HepG2 (cell line): ENCODE results near the gene FGGY. TPM values are rescaled to one million over a fixed set of nuclear protein-coding genes. Genes with fewer than 3 reads are reported as not detected.

ENCODE experiments used
- ATAC-seq: fragments of 200-7000 bp; cut with Tn5 transposase; 3 replicates; pipeline ENCODE4 v1.9.1; 2020; ENCODE audit warnings: mild to moderate bottlenecking, moderate library complexity
- BruUV-seq: library from RNA; stranded (reverse); fragments of 400-500 nt; replicated peaks from 2 replicates; lab custom pipeline; 2021; lab: Mats Ljungman, UMichigan
- CTCF ChIA-PET: fragments of 300-600 bp; formaldehyde crosslinking; extraction: SDS; loops from one replicate; lab custom pipeline; 2021; ENCODE audit warnings: low total read pairs, inconsistent platforms, low intra/inter-chr PET ratio; lab: Yijun Ruan, JAX
- POLR2A ChIA-PET: fragments of 350-600 bp; sonication (Branson Sonifier 250); formaldehyde crosslinking; loops from one replicate; lab custom pipeline; 2020; ENCODE audit warnings: antibody characterized with exemption, inconsistent platforms; lab: Yijun Ruan, JAX
- DNase-seq: peaks from one replicate; pipeline ENCODE4 v3.0.0-alpha.2; 2015; ENCODE audit warnings: low spot score
- FAIRE-seq: peaks from 3 replicates; lab custom pipeline; 2011; peaks lifted over from hg19 to GRCh38; lab: Jason Lieb, UNC
- H2AFZ ChIP-seq: one replicate; pipeline ENCODE4 v1.6.1; 2011; ENCODE audit warnings: low read length, inconsistent platforms
- H3K27ac ChIP-seq: fragments of 300-600 bp; 3 replicates; pipeline ENCODE4 v1.8.0; 2011; ENCODE audit warnings: mixed run types, mild to moderate bottlenecking, mixed read lengths, low read length, inconsistent platforms; ENCODE audit not compliant: insufficient read depth; ENCODE audit errors: extremely low read length
- H3K27me3 ChIP-seq, 2 experiments: fragments of 200-600 bp in 1 of 2; 2 replicates in 1 of 2; 3 replicates in 1 of 2; pipeline versions ENCODE4 v1.6.0 to v1.8.0; 2011; ENCODE audit warnings: low read length in 2 of 2, mild to moderate bottlenecking in 2 of 2, moderate library complexity in 2 of 2, inconsistent platforms in 1 of 2; ENCODE audit not compliant: insufficient read depth in 2 of 2, control insufficient read depth in 1 of 2
- H3K36me3 ChIP-seq, 2 experiments: fragments of 200-600 bp in 1 of 2; replicated peaks in 1 of 2; 2 replicates in 1 of 2; 3 replicates in 1 of 2; pipeline versions ENCODE4 v1.5.1 to v1.8.0; 2011; ENCODE audit warnings: low read length in 2 of 2, inconsistent platforms in 1 of 2; ENCODE audit not compliant: insufficient read depth in 2 of 2, control insufficient read depth in 1 of 2
- H3K4me1 ChIP-seq: 2 replicates; pipeline ENCODE4 v1.5.1; 2012; ENCODE audit warnings: low read length, inconsistent platforms; ENCODE audit not compliant: insufficient read depth
- H3K4me2 ChIP-seq: 2 replicates; pipeline ENCODE4 v1.6.0; 2011; ENCODE audit warnings: low read depth, low read length, inconsistent platforms
- H3K4me3 ChIP-seq, 3 experiments: fragments of 200-600 bp in 1 of 3; sonication (generic), shearing (Covaris generic) in 1 of 3; replicated peaks in 1 of 3; 2 replicates each; pipeline ENCODE4 v1.5.1; 2011 to 2016; ENCODE audit warnings: low read length in 3 of 3, inconsistent platforms in 2 of 3, low read depth in 2 of 3, mild to moderate bottlenecking in 2 of 3, control low read depth in 1 of 3, mixed read lengths in 1 of 3; ENCODE audit not compliant: insufficient read depth in 1 of 3
- H3K79me2 ChIP-seq: one replicate; pipeline ENCODE4 v1.6.1; 2011; ENCODE audit warnings: low read length, inconsistent platforms; ENCODE audit not compliant: insufficient read depth
- H3K9ac ChIP-seq: 2 replicates; pipeline ENCODE4 v1.6.0; 2011; ENCODE audit warnings: mild to moderate bottlenecking, low read depth, low read length, inconsistent platforms; ENCODE audit not compliant: insufficient read depth
- H3K9me3 ChIP-seq: 2 replicates; pipeline ENCODE4 v1.5.1; 2012; ENCODE audit warnings: mild to moderate bottlenecking, low read length
- H4K20me1 ChIP-seq: 2 replicates; pipeline ENCODE4 v1.6.0; 2011; ENCODE audit warnings: inconsistent platforms, mild to moderate bottlenecking, low read length, moderate library complexity; ENCODE audit not compliant: insufficient read depth
- CAMTA2 ChIP-seq: sonication (generic); formaldehyde crosslinking; IDR thresholded peaks from 2 replicates; pipeline ENCODE4 v1.4.0; 2020; ENCODE audit warnings: mild to moderate bottlenecking, missing genetic modification reagents, borderline replicate concordance
- CBX1 ChIP-seq: IDR thresholded peaks from one replicate; pipeline ENCODE4 v1.6.1; 2016; ENCODE audit warnings: antibody characterized with exemption, low read depth
- FOXM1 ChIP-seq: sonication (generic); formaldehyde crosslinking; IDR thresholded peaks from 2 replicates; pipeline ENCODE4 v1.5.0; 2020; ENCODE audit warnings: missing genetic modification reagents
- KAT7 ChIP-seq: IDR thresholded peaks from 2 replicates; pipeline ENCODE4 v1.6.1; 2018; ENCODE audit warnings: borderline replicate concordance, missing compliant biosample characterization
- KLF16 ChIP-seq, 2 experiments: sonication (generic) in 1 of 2; formaldehyde crosslinking in 1 of 2; IDR thresholded peaks; 2 replicates each; pipeline versions ENCODE4 v1.6.1 to v1.8.0; 2016 to 2023; ENCODE audit warnings: missing genetic modification reagents in 2 of 2, missing compliant biosample characterization in 1 of 2
- REPIN1 ChIP-seq: sonication (generic); formaldehyde crosslinking; IDR thresholded peaks from 2 replicates; pipeline ENCODE4 v1.8.0; 2022; ENCODE audit warnings: missing genetic modification reagents, low read depth, mild to moderate bottlenecking, borderline replicate concordance
- RFX1 ChIP-seq: fragments of 450-650 bp; IDR thresholded peaks from 2 replicates; pipeline ENCODE4 v1.6.1; 2017
- SAP130 ChIP-seq: IDR thresholded peaks from 2 replicates; pipeline ENCODE4 v1.6.1; 2016; ENCODE audit warnings: low read depth
- ZBTB20 ChIP-seq: sonication (generic); formaldehyde crosslinking; IDR thresholded peaks from 2 replicates; pipeline ENCODE4 v1.8.1; 2023; ENCODE audit warnings: missing genetic modification reagents, low read depth, mild to moderate bottlenecking, borderline replicate concordance
- ZNF326 ChIP-seq: sonication (generic); formaldehyde crosslinking; IDR thresholded peaks from 2 replicates; pipeline ENCODE4 v1.4.0; 2020; ENCODE audit warnings: missing genetic modification reagents, borderline replicate concordance
- ZNF557 ChIP-seq: sonication (generic); formaldehyde crosslinking; IDR thresholded peaks from 2 replicates; pipeline ENCODE4 v1.4.0; 2020; ENCODE audit warnings: missing genetic modification reagents
- WGBS: methylation state at CpG from one replicate; pipeline ENCODE4 v1.1.6; 2017; ENCODE audit warnings: low lambda C conversion rate; 5-methylcytosine and 5-hydroxymethylcytosine counted together
- in situ Hi-C: cut with HindIII; loops from 2 replicates; pipeline ENCODE4 v1.10.0; 2017; ENCODE audit warnings: low pct_unique_long_range_greater_than_20kb; ENCODE audit not compliant: extremely low pct_ligation_motif_present
- intact Hi-C: fragments of 100-400 bp; cut with micrococcal nuclease; formaldehyde crosslinking; loops from one replicate; pipeline ENCODE4 v1.10.0; 2022; ENCODE audit not compliant: unreplicated experiment
- polyA plus RNA-seq, 8 experiments: library from polyadenylated mRNA; depleted of rRNA in 3 of 8; stranded (reverse) in 7 of 8; unstranded in 1 of 8; fragments of >200 nt; fragmentation: Illumina TruSeq in 4 of 8; extraction: Trizol in 4 of 8; gene quantifications; 2 replicates each; pipeline versions ENCODE4 v1.2.1 to v1.2.3, GENCODE V29; 2011 to 2016; ENCODE audit warnings: low read depth in 4 of 8, missing spikeins in 1 of 8, mixed read lengths in 1 of 8; ENCODE audit not compliant: insufficient read depth in 1 of 8
- total RNA-seq, 5 experiments: library from RNA; depleted of rRNA; stranded (reverse); fragments of >200 nt; fragmentation: Illumina TruSeq; extraction: Trizol; gene quantifications; 2 replicates each; pipeline ENCODE4 v1.2.3, GENCODE V29; 2016; ENCODE audit warnings: low read depth in 1 of 5
- TF ChIP-seq, protein P1 (sequence below): sonication (generic); formaldehyde crosslinking; IDR thresholded peaks from 2 replicates; pipeline ENCODE4 v1.8.0; 2022; ENCODE audit warnings: missing genetic modification reagents, mild to moderate bottlenecking, moderate library complexity, borderline replicate concordance
- TF ChIP-seq, protein P2 (sequence below): sonication (generic); formaldehyde crosslinking; IDR thresholded peaks from 2 replicates; pipeline ENCODE4 v1.8.0; 2022; ENCODE audit warnings: mild to moderate bottlenecking, missing genetic modification reagents, borderline replicate concordance
- TF ChIP-seq, protein P3 (sequence below): sonication (generic); formaldehyde crosslinking; IDR thresholded peaks from 2 replicates; pipeline ENCODE4 v1.4.0; 2020; ENCODE audit warnings: mild to moderate bottlenecking, missing genetic modification reagents
- TF ChIP-seq, protein P4 (sequence below): sonication (generic); formaldehyde crosslinking; IDR thresholded peaks from 2 replicates; pipeline ENCODE4 v1.4.0; 2020; ENCODE audit warnings: mild to moderate bottlenecking, missing genetic modification reagents

Gene FGGY
- total and polyA plus RNA-seq, 2 of the 13 experiments (the other 11 are each of a cell fraction or from before 2014, with no cell fraction given): 15.7 to 27.5 TPM

DNA sequence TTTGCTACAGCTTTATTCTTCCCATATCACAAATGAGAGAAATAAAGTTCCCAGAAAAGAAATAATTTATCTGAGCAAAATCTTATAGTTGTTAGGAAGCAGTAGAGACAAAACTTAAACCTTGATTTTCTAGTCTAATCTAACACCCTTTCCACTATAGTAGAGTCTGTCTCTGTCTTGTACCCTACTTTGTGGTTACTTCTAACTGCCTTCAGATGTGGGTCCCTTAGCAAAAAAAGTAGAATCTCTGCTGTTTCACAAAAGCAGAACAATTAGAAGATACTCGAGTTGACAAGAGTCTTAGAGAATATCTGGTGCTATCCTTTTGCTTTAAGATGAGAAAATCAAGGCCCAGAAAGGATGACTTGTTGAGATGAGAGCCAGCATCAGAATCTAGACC lies 48.1 kb upstream of the FGGY start:
- Histone ChIP-seq H3K9me3 (no peaks in the 10 kb centered on the region), H3K79me2 (no peaks in the 10 kb centered on the region), H3K9ac (no peak overlapping the region)
- ChIA-PET POLR2A (no interaction called here), CTCF (no interaction called here)
- no peak for DNase-seq
- TF ChIP-seq KLF16 (CRISPR knock-in tag; IDR thresholded peaks at IDR 0.05) (no peak), ZNF326 (no peak), REPIN1 (no peak), FOXM1 (no peak), RFX1 (no peak), CAMTA2 (CRISPR knock-in tag) (no peak), SAP130 (CRISPR knock-in tag) (no peak), ZBTB20 (CRISPR knock-in tag) (no peak), ZNF557 (CRISPR knock-in tag) (no peak), CBX1 (no peak), KAT7 (no peak)
- TF ChIP-seq, protein P1, sequence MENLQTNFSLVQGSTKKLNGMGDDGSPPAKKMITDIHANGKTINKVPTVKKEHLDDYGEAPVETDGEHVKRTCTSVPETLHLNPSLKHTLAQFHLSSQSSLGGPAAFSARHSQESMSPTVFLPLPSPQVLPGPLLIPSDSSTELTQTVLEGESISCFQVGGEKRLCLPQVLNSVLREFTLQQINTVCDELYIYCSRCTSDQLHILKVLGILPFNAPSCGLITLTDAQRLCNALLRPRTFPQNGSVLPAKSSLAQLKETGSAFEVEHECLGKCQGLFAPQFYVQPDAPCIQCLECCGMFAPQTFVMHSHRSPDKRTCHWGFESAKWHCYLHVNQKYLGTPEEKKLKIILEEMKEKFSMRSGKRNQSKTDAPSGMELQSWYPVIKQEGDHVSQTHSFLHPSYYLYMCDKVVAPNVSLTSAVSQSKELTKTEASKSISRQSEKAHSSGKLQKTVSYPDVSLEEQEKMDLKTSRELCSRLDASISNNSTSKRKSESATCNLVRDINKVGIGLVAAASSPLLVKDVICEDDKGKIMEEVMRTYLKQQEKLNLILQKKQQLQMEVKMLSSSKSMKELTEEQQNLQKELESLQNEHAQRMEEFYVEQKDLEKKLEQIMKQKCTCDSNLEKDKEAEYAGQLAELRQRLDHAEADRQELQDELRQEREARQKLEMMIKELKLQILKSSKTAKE (CRISPR knock-in tag): no peak
- TF ChIP-seq, protein P2, sequence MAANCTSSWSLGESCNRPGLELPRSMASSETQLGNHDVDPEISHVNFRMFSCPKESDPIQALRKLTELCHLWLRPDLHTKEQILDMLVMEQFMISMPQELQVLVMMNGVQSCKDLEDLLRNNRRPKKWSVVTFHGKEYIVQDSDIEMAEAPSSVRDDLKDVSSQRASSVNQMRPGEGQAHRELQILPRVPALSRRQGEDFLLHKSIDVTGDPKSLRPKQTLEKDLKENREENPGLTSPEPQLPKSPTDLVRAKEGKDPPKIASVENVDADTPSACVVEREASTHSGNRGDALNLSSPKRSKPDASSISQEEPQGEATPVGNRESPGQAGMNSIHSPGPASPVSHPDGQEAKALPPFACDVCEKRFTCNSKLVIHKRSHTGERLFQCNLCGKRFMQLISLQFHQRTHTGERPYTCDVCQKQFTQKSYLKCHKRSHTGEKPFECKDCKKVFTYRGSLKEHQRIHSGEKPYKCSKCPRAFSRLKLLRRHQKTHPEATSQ (CRISPR knock-in tag): no peak
- TF ChIP-seq, protein P3, sequence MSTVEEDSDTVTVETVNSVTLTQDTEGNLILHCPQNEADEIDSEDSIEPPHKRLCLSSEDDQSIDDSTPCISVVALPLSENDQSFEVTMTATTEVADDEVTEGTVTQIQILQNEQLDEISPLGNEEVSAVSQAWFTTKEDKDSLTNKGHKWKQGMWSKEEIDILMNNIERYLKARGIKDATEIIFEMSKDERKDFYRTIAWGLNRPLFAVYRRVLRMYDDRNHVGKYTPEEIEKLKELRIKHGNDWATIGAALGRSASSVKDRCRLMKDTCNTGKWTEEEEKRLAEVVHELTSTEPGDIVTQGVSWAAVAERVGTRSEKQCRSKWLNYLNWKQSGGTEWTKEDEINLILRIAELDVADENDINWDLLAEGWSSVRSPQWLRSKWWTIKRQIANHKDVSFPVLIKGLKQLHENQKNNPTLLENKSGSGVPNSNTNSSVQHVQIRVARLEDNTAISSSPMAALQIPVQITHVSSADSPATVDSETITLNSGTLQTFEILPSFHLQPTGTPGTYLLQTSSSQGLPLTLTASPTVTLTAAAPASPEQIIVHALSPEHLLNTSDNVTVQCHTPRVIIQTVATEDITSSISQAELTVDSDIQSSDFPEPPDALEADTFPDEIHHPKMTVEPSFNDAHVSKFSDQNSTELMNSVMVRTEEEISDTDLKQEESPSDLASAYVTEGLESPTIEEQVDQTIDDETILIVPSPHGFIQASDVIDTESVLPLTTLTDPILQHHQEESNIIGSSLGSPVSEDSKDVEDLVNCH: no peak
- TF ChIP-seq, protein P4, sequence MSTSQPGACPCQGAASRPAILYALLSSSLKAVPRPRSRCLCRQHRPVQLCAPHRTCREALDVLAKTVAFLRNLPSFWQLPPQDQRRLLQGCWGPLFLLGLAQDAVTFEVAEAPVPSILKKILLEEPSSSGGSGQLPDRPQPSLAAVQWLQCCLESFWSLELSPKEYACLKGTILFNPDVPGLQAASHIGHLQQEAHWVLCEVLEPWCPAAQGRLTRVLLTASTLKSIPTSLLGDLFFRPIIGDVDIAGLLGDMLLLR (CRISPR knock-in tag): no peak
- TF ChIP-seq, all 625 proteins: peak for 0
- intact Hi-C loops: no loop called here
- Histone ChIP-seq H3K27me3 (no peaks in the 10 kb centered on the region), H3K4me2 (no peak overlapping the region), H3K4me3 (no peak overlapping the region), H4K20me1 (no peaks in the 10 kb centered on the region), H2AFZ (no peak overlapping the region), H3K36me3 (no peaks in the 10 kb centered on the region), H3K27ac (no peak overlapping the region), H3K4me1 (no peaks in the 10 kb centered on the region)
- ATAC-seq (no peak), FAIRE-seq (no peak)
- in situ Hi-C loops: no loop called here
- no TSS peak for BruUV-seq
- 0% methylated on average over 1 of the region's 1 CpG for WGBS
